H9 (cell line): ENCODE data around the gene RIT2. TPM values are rescaled to one million over a fixed set of nuclear protein-coding genes. Genes with fewer than 3 reads are reported as not detected.

ENCODE experiments used
- DNase-seq: peaks from one replicate; pipeline ENCODE4 v3.0.0-alpha.2; 2017
- H2AFZ ChIP-seq: one replicate; pipeline ENCODE4 v1.6.1; 2013; ENCODE audit warnings: mild to moderate bottlenecking, low read length, control low read depth, moderate library complexity
- H2AK5ac ChIP-seq: 2 replicates; pipeline ENCODE4 v1.6.1; 2013; ENCODE audit warnings: low read length, control low read depth, mixed read lengths; ENCODE audit not compliant: insufficient read length
- H2BK120ac ChIP-seq: one replicate; pipeline ENCODE4 v1.6.1; 2013; ENCODE audit warnings: low read depth, mild to moderate bottlenecking, low read length, control low read depth, inconsistent platforms; ENCODE audit not compliant: poor library complexity, severe bottlenecking
- H2BK12ac ChIP-seq: 2 replicates; pipeline ENCODE4 v1.6.1; 2013; ENCODE audit warnings: low read length, control low read depth, mixed read lengths, low read depth; ENCODE audit not compliant: insufficient read length
- H2BK15ac ChIP-seq: 2 replicates; pipeline ENCODE4 v1.6.1; 2013; ENCODE audit warnings: low read depth, low read length, control low read depth
- H2BK20ac ChIP-seq: one replicate; pipeline ENCODE4 v1.6.1; 2013; ENCODE audit warnings: low read depth, mild to moderate bottlenecking, low read length, control low read depth, inconsistent platforms; ENCODE audit not compliant: poor library complexity, severe bottlenecking
- H2BK5ac ChIP-seq: 2 replicates; pipeline ENCODE4 v1.6.1; 2013; ENCODE audit warnings: low read length, control low read depth, mixed read lengths; ENCODE audit not compliant: insufficient read length
- H3K14ac ChIP-seq: 2 replicates; pipeline ENCODE4 v1.6.1; 2013; ENCODE audit warnings: low read length, control low read depth; ENCODE audit not compliant: insufficient read depth
- H3K18ac ChIP-seq: 2 replicates; pipeline ENCODE4 v1.6.1; 2013; ENCODE audit warnings: low read depth, mild to moderate bottlenecking, mixed read lengths, low read length, control low read depth; ENCODE audit not compliant: insufficient read length
- H3K23ac ChIP-seq: 2 replicates; pipeline ENCODE4 v1.6.1; 2013; ENCODE audit warnings: low read length, control low read depth, mixed read lengths, low read depth; ENCODE audit not compliant: insufficient read length
- H3K23me2 ChIP-seq: 2 replicates; pipeline ENCODE4 v1.6.1; 2013; ENCODE audit warnings: low read depth, mild to moderate bottlenecking, mixed read lengths, low read length, control low read depth; ENCODE audit not compliant: insufficient read length, poor library complexity, severe bottlenecking
- H3K27ac ChIP-seq: 2 replicates; pipeline ENCODE4 v1.5.1; 2013; ENCODE audit warnings: low read length, control low read depth, mixed read lengths, low read depth; ENCODE audit not compliant: insufficient read length
- H3K27me3 ChIP-seq: 2 replicates; pipeline ENCODE4 v1.6.1; 2013; ENCODE audit warnings: low read length, control low read depth, inconsistent platforms; ENCODE audit not compliant: insufficient read depth
- H3K4ac ChIP-seq: 2 replicates; pipeline ENCODE4 v1.6.1; 2013; ENCODE audit warnings: low read depth, mild to moderate bottlenecking, control low read depth, inconsistent platforms, low read length, moderate library complexity
- H3K4me1 ChIP-seq: 2 replicates; pipeline ENCODE4 v1.6.1; 2013; ENCODE audit warnings: low read length, control low read depth, inconsistent platforms; ENCODE audit not compliant: insufficient read depth
- H3K4me2 ChIP-seq: 2 replicates; pipeline ENCODE4 v1.6.1; 2013; ENCODE audit warnings: low read length, control low read depth, mixed read lengths; ENCODE audit not compliant: insufficient read length, insufficient read depth
- H3K56ac ChIP-seq: 2 replicates; pipeline ENCODE4 v1.6.1; 2013; ENCODE audit warnings: low read depth, mild to moderate bottlenecking, mixed read lengths, low read length, control low read depth; ENCODE audit not compliant: insufficient read length
- H3K79me1 ChIP-seq: 2 replicates; pipeline ENCODE4 v1.6.1; 2013; ENCODE audit warnings: low read depth, mild to moderate bottlenecking, moderate library complexity, low read length, control low read depth, inconsistent platforms; ENCODE audit not compliant: insufficient read depth, poor library complexity, severe bottlenecking
- H3K79me2 ChIP-seq: 2 replicates; pipeline ENCODE4 v1.6.1; 2013; ENCODE audit warnings: low read length, control low read depth, inconsistent platforms; ENCODE audit not compliant: insufficient read depth
- H3K9ac ChIP-seq: 2 replicates; pipeline ENCODE4 v1.6.1; 2013; ENCODE audit warnings: low read length, control low read depth, mixed read lengths; ENCODE audit not compliant: insufficient read length; ENCODE audit errors: extremely low read depth
- H3K9me3 ChIP-seq: one replicate; pipeline ENCODE4 v1.6.1; 2013; ENCODE audit warnings: low read depth, low read length, inconsistent platforms; ENCODE audit not compliant: control insufficient read depth
- H3T11ph ChIP-seq: one replicate; pipeline ENCODE4 v1.6.1; 2013; ENCODE audit warnings: mild to moderate bottlenecking, low read length, control low read depth, inconsistent platforms
- H4K20me1 ChIP-seq: one replicate; pipeline ENCODE4 v1.6.1; 2013; ENCODE audit not compliant: control insufficient read depth, insufficient read length, insufficient read depth
- H4K5ac ChIP-seq: 2 replicates; pipeline ENCODE4 v1.6.1; 2013; ENCODE audit warnings: low read depth, mild to moderate bottlenecking, mixed read lengths, low read length, control low read depth; ENCODE audit not compliant: insufficient read length
- H4K8ac ChIP-seq: replicated peaks from 2 replicates; pipeline ENCODE4 v1.6.1; 2013; ENCODE audit warnings: low read length, control low read depth, mixed read lengths, low read depth; ENCODE audit not compliant: insufficient read length
- H4K91ac ChIP-seq: 2 replicates; pipeline ENCODE4 v1.6.1; 2013; ENCODE audit warnings: low read depth, mild to moderate bottlenecking, moderate library complexity, mixed read lengths, low read length, control low read depth; ENCODE audit not compliant: insufficient read length
- H3K27ac Mint-ChIP-seq, 3 experiments: 2 replicates in 2 of 3; 3 replicates in 1 of 3; pipeline ENCODE4 v1.8.0; 2020 to 2021; ENCODE audit warnings: mixed read lengths in 3 of 3, mild to moderate bottlenecking in 1 of 3, moderate library complexity in 1 of 3
- H3K27me3 Mint-ChIP-seq: 2 replicates; pipeline ENCODE4 v1.8.0; 2021; ENCODE audit warnings: low read depth, mild to moderate bottlenecking, moderate library complexity, mixed read lengths
- H3K36me3 Mint-ChIP-seq, 3 experiments: 2 replicates in 2 of 3; 3 replicates in 1 of 3; pipeline ENCODE4 v1.8.0; 2020 to 2021; ENCODE audit warnings: low read depth in 3 of 3, mixed read lengths in 3 of 3; ENCODE audit not compliant: insufficient read depth in 1 of 3
- H3K4me1 Mint-ChIP-seq, 2 experiments: 2 replicates each; pipeline ENCODE4 v1.8.0; 2020; ENCODE audit warnings: mixed read lengths in 2 of 2
- H3K4me3 Mint-ChIP-seq, 2 experiments: 2 replicates in 1 of 2; 3 replicates in 1 of 2; pipeline ENCODE4 v1.8.0; 2020 to 2021; ENCODE audit warnings: mild to moderate bottlenecking in 2 of 2, mixed read lengths in 2 of 2, moderate library complexity in 1 of 2
- H3K9me3 Mint-ChIP-seq, 2 experiments: 2 replicates in 1 of 2; 3 replicates in 1 of 2; pipeline ENCODE4 v1.8.0; 2020; ENCODE audit warnings: mild to moderate bottlenecking in 2 of 2, mixed read lengths in 2 of 2, moderate library complexity in 1 of 2
- WGBS: extraction: QIAGEN DNeasy Blood & Tissue Kit; methylation state at CpG from one replicate; pipeline ENCODE4 v1.1.7; 2013; ENCODE audit warnings: missing lambda C conversion rate, low lambda C conversion rate, mixed read lengths; ENCODE audit not compliant: insufficient read length; ENCODE audit errors: extremely low coverage; 5-methylcytosine and 5-hydroxymethylcytosine counted together
- total RNA-seq: library from RNA; stranded (reverse); gene quantifications from 2 replicates; pipeline ENCODE4 v1.2.1, GENCODE V29; 2021
- TF ChIP-seq, protein P1 (sequence below): fragments of 200-600 bp; sonication (generic); conservative IDR thresholded peaks from 3 replicates; pipeline ENCODE4 v1.8.0; 2021; ENCODE audit warnings: antibody characterized with exemption, mild to moderate bottlenecking

The RIT2 gene
- total RNA-seq, 1 experiment from 2014 or later = 1.2 TPM

DNA sequence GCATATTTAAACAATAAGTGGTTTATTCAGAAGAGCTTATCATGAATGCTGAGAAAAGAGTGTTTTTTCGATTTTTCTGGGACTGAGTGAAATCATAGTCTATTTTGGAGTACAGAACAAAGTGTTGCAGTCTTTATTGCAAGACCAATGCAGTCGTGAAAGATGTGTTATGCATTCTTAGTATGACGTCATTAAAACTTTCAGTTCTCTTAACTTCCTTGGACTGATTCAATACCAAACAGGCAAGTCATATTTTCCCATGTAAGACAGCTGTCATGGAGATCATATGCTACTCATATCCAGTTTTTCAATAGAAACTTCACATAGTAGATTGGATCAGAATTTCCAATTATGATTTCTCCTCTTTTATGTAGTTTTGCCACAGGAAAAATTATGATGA, 92.6 kb downstream of the RIT2 start:
- no peak overlapping the region for H2AK5ac ChIP-seq
- H4K8ac ChIP-seq = no peak overlapping the region
- no peaks in the 10 kb centered on the region; a peak in 2 of 7 replicates for H3K36me3 Mint-ChIP-seq
- no peak overlapping the region for H2BK15ac ChIP-seq
- H3K23me2 ChIP-seq = no peaks in the 10 kb centered on the region
- no peak overlapping the region for H4K5ac ChIP-seq
- no peaks in the 10 kb centered on the region; a peak in 1 of 4 replicates for H3K4me1 Mint-ChIP-seq
- no peak overlapping the region for H3K27ac ChIP-seq
- no peaks in the 10 kb centered on the region for H4K20me1 ChIP-seq
- H3K9ac ChIP-seq = no peak overlapping the region
- H3T11ph ChIP-seq = no peak overlapping the region
- H3K27ac Mint-ChIP-seq = no peak overlapping the region
- no peak overlapping the region for H3K23ac ChIP-seq
- H3K4me1 ChIP-seq = no peaks in the 10 kb centered on the region
- no peak overlapping the region for H2BK120ac ChIP-seq
- no peak overlapping the region for H3K56ac ChIP-seq
- H3K79me2 ChIP-seq = no peaks in the 10 kb centered on the region
- no peak overlapping the region for H4K91ac ChIP-seq
- no peak overlapping the region for H2BK12ac ChIP-seq
- no peak overlapping the region for H2BK20ac ChIP-seq
- TF ChIP-seq, protein P1, sequence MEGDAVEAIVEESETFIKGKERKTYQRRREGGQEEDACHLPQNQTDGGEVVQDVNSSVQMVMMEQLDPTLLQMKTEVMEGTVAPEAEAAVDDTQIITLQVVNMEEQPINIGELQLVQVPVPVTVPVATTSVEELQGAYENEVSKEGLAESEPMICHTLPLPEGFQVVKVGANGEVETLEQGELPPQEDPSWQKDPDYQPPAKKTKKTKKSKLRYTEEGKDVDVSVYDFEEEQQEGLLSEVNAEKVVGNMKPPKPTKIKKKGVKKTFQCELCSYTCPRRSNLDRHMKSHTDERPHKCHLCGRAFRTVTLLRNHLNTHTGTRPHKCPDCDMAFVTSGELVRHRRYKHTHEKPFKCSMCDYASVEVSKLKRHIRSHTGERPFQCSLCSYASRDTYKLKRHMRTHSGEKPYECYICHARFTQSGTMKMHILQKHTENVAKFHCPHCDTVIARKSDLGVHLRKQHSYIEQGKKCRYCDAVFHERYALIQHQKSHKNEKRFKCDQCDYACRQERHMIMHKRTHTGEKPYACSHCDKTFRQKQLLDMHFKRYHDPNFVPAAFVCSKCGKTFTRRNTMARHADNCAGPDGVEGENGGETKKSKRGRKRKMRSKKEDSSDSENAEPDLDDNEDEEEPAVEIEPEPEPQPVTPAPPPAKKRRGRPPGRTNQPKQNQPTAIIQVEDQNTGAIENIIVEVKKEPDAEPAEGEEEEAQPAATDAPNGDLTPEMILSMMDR = no peak
- no peaks in the 10 kb centered on the region for H3K27me3 ChIP-seq
- no peak overlapping the region for H3K4ac ChIP-seq
- no peak overlapping the region for H2BK5ac ChIP-seq
- H3K4me3 Mint-ChIP-seq = no peak overlapping the region
- no peak overlapping the region for H2AFZ ChIP-seq
- no peaks in the 10 kb centered on the region for H3K9me3 ChIP-seq
- no peak overlapping the region for H3K18ac ChIP-seq
- no peak overlapping the region for H3K4me2 ChIP-seq
- H3K27me3 Mint-ChIP-seq = no peaks in the 10 kb centered on the region
- H3K79me1 ChIP-seq = no peaks in the 10 kb centered on the region
- no peak overlapping the region for H3K14ac ChIP-seq
- no peak for DNase-seq
- H3K9me3 Mint-ChIP-seq = no peaks in the 10 kb centered on the region; a peak in 2 of 5 replicates
- no CpG with 5 or more reads among the region's 3 CpGs for WGBS
